Measurements from ENCODE around the gene TRHDE.

Gene TRHDE

DNA sequence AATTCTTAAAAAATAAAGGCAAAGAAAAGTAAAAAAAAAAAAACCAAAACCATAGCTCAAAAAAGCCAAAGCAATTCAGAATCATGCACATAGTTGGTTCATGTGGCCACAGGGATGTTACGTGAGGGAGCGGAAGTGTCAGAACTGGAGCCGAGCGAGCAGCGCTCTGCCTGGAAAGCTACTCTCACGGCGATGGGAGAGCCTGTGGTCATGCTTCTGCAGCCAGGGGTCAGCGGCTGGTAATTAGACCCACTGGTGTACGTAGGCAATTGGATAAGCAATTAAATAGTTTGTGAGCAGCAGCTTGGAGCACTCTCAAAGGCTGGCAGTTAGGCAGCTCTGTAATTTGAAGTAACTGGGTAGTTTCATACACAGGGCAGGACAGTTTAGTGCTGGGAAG is 58.1 kb downstream of the TRHDE start:
- no peak overlapping the region for H3K4me3 ChIP-seq (ENCODE audit: low read depth, low read length, poor library complexity, severe bottlenecking)
- H3K27ac ChIP-seq (ENCODE audit: low read depth, low read length, poor library complexity, severe bottlenecking): no peak overlapping the region
- H3K4me2 ChIP-seq (ENCODE audit: low read length): no peak overlapping the region
- no peaks in the 10 kb centered on the region for H3K27me3 ChIP-seq (ENCODE audit: insufficient read depth, low read length)
- H3K9me3 ChIP-seq (ENCODE audit: low read length): no peaks in the 10 kb centered on the region
- H3K4me1 ChIP-seq (ENCODE audit: insufficient read depth, low read length, severe bottlenecking): no peaks in the 10 kb centered on the region
- no peaks in the 10 kb centered on the region for H4K20me1 ChIP-seq (ENCODE audit: insufficient read depth, low read length)
- H3K9ac ChIP-seq (ENCODE audit: low read length): no peak overlapping the region
- H3F3A ChIP-seq (ENCODE audit: insufficient read depth, low read length): no peaks in the 10 kb centered on the region
- H2AFZ ChIP-seq (ENCODE audit: low read length): no peak overlapping the region
- TF ChIP-seq, protein P1, sequence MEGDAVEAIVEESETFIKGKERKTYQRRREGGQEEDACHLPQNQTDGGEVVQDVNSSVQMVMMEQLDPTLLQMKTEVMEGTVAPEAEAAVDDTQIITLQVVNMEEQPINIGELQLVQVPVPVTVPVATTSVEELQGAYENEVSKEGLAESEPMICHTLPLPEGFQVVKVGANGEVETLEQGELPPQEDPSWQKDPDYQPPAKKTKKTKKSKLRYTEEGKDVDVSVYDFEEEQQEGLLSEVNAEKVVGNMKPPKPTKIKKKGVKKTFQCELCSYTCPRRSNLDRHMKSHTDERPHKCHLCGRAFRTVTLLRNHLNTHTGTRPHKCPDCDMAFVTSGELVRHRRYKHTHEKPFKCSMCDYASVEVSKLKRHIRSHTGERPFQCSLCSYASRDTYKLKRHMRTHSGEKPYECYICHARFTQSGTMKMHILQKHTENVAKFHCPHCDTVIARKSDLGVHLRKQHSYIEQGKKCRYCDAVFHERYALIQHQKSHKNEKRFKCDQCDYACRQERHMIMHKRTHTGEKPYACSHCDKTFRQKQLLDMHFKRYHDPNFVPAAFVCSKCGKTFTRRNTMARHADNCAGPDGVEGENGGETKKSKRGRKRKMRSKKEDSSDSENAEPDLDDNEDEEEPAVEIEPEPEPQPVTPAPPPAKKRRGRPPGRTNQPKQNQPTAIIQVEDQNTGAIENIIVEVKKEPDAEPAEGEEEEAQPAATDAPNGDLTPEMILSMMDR (IDR thresholded peaks at IDR 0.05; ENCODE audit: low read length): no peak
- no peaks in the 10 kb centered on the region for H3K9me2 ChIP-seq (ENCODE audit: low read depth, low read length)
- H3K79me2 ChIP-seq (ENCODE audit: insufficient read depth, low read length): no peaks in the 10 kb centered on the region
- H3K36me3 ChIP-seq (ENCODE audit: insufficient read depth, low read length): no peaks in the 10 kb centered on the region

DNA sequence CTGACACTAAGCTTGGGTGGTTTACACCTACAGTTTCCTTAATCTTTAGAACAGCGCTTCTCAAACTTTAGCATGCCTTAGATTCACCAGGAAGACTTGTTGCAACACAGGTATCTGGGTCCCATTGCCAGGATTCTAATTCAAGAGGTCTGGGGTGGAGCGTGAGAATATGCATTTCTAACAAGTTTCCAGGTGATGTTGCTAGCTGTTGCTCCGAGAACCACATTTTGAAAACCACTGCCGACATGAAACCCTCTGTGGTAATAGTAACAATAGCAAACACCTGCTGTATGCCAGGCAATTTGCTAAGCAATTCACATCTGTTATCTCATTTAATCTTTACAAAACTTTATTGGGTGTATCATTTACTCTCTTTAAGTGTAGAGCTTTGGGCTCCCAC is 58.6 kb downstream of the TRHDE start:
- Histone ChIP-seq H3K27me3 (ENCODE audit: insufficient read depth, low read length) (no peaks in the 10 kb centered on the region), H3K79me2 (ENCODE audit: insufficient read depth, low read length) (no peaks in the 10 kb centered on the region), H3K9me3 (ENCODE audit: low read length) (no peaks in the 10 kb centered on the region), H3K36me3 (ENCODE audit: insufficient read depth, low read length) (no peaks in the 10 kb centered on the region), H3F3A (ENCODE audit: insufficient read depth, low read length) (no peaks in the 10 kb centered on the region), H3K4me2 (ENCODE audit: low read length) (no peak overlapping the region), H4K20me1 (ENCODE audit: insufficient read depth, low read length) (no peaks in the 10 kb centered on the region), H3K9me2 (ENCODE audit: low read depth, low read length) (no peaks in the 10 kb centered on the region), H2AFZ (ENCODE audit: low read length) (no peak overlapping the region), H3K4me1 (ENCODE audit: insufficient read depth, low read length, severe bottlenecking) (no peaks in the 10 kb centered on the region), H3K27ac (ENCODE audit: low read depth, low read length, poor library complexity, severe bottlenecking) (no peak overlapping the region), H3K4me3 (ENCODE audit: low read depth, low read length, poor library complexity, severe bottlenecking) (no peak overlapping the region), H3K9ac (ENCODE audit: low read length) (no peak overlapping the region)
- TF ChIP-seq, protein P1 (IDR thresholded peaks at IDR 0.05; ENCODE audit: low read length): no peak
- no peak for TF ChIP-seq EZH2 (IDR thresholded peaks at IDR 0.05; ENCODE audit: borderline replicate concordance, low read length)

DNA sequence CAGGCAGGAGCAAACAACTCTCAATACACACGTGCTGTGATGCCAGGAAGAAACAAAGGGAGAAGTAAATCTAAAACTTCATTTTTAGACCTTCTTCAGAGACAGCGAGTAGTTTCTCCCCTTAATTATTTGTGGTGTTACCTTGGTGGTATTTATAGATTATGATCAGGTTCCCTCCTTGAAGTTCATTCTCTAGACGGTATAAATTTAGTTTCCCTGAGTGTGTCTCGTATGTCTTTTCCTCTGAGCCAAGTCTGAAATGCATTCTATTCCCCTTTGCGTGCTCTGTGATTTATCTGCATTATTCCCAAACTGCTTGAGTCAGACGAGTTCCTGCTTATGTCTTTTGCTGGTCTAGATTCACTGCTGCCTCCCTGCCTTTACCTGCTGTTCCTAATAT is 65.2 kb downstream of the TRHDE start:
- no peaks in the 10 kb centered on the region for H3K9me2 ChIP-seq (ENCODE audit: low read depth, low read length)
- no peaks in the 10 kb centered on the region for H4K20me1 ChIP-seq (ENCODE audit: insufficient read depth, low read length)
- H3F3A ChIP-seq (ENCODE audit: insufficient read depth, low read length): no peaks in the 10 kb centered on the region
- H3K36me3 ChIP-seq (ENCODE audit: insufficient read depth, low read length): no peaks in the 10 kb centered on the region
- TF ChIP-seq EZH2 (IDR thresholded peaks at IDR 0.05; ENCODE audit: borderline replicate concordance, low read length): no peak
- TF ChIP-seq, protein P1 (IDR thresholded peaks at IDR 0.05; ENCODE audit: low read length): no peak
- H2AFZ ChIP-seq (ENCODE audit: low read length): no peak overlapping the region
- no peak overlapping the region for H3K27ac ChIP-seq (ENCODE audit: low read depth, low read length, poor library complexity, severe bottlenecking)
- no peaks in the 10 kb centered on the region for H3K9me3 ChIP-seq (ENCODE audit: low read length)
- H3K79me2 ChIP-seq (ENCODE audit: insufficient read depth, low read length): no peaks in the 10 kb centered on the region
- no peak overlapping the region for H3K4me2 ChIP-seq (ENCODE audit: low read length)
- H3K4me3 ChIP-seq (ENCODE audit: low read depth, low read length, poor library complexity, severe bottlenecking): no peak overlapping the region
- no peaks in the 10 kb centered on the region for H3K4me1 ChIP-seq (ENCODE audit: insufficient read depth, low read length, severe bottlenecking)
- no peaks in the 10 kb centered on the region for H3K27me3 ChIP-seq (ENCODE audit: insufficient read depth, low read length)
- H3K9ac ChIP-seq (ENCODE audit: low read length): no peak overlapping the region

Measured in OCI-LY1 (cell line).